NT2/D1 (cell line): ENCODE results near the gene DHRS1.

ENCODE experiments used
- SUZ12 ChIP-seq: IDR thresholded peaks from 2 replicates; pipeline ENCODE4 v1.6.1; 2011; ENCODE audit not compliant: insufficient read length, insufficient read depth; ENCODE audit errors: extremely low read depth
- YY1 ChIP-seq: IDR thresholded peaks from 2 replicates; pipeline ENCODE4 v1.6.1; 2011; ENCODE audit not compliant: insufficient read length, insufficient read depth
- ZNF274 ChIP-seq: IDR thresholded peaks from 2 replicates; pipeline ENCODE4 v1.6.1; 2011; ENCODE audit warnings: mild to moderate bottlenecking, low read depth, low read length

DNA sequence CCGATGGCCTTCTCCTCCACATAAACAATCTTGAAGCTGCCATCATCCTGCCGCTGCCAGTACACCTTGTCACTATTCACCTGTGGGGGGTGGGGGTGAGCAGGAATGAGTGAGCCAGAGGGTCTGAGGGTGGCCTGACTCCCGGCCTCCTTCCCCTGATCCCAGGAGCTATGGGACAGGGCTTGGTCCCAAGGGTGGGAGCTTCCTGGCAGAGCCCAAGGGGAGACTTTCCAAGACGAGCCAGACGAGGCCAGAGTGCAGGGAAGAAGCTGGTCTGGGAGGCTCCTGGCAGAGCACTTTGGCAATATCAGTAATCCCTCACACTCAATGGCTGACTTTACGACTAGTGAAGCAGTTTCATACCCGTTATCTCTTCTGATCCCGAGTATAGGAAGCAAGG lies 44.1 kb downstream of the DHRS1 start:
- TF ChIP-seq SUZ12, result no peak
- no peak for TF ChIP-seq YY1
- TF ChIP-seq ZNF274, result no peak
